Testis (tissue), 3 donors: ENCODE measurements around the gene STAG1. TPM values are rescaled to one million over a fixed set of nuclear protein-coding genes. Genes with fewer than 3 reads are reported as not detected.

Experiments used
- DNase-seq: peaks from one replicate; pipeline ENCODE4 v3.0.0-alpha.2; 2019
- H3K27ac ChIP-seq, 2 donors: fragments of 200-600 bp; sonication (generic); one replicate each; pipeline ENCODE4 v1.5.1; 2019
- H3K27me3 ChIP-seq: fragments of 200-600 bp; sonication (generic); one replicate; pipeline ENCODE4 v1.5.1; 2019
- H3K36me3 ChIP-seq: fragments of 200-600 bp; sonication (generic); one replicate; pipeline ENCODE4 v1.5.1; 2017; ENCODE audit warnings: low read depth; ENCODE audit errors: missing control alignments
- H3K4me1 ChIP-seq: fragments of 200-600 bp; sonication (generic); one replicate; pipeline ENCODE4 v1.5.1; 2019
- H3K4me3 ChIP-seq, 2 donors: fragments of 200-600 bp; sonication (generic); one replicate each; pipeline ENCODE4 v1.5.1; 2017 to 2019
- H3K9me3 ChIP-seq: fragments of 200-600 bp; sonication (generic); one replicate; pipeline ENCODE4 v1.5.1; 2017
- CTCF ChIP-seq, 3 experiments: fragments of 450-650 bp in 2 of 3; fragments of 200-600 bp in 1 of 3; sonication (generic) in 1 of 3; IDR thresholded peaks; one replicate each; pipeline ENCODE4 v1.5.1; 2016 to 2019; ENCODE audit warnings: antibody characterized with exemption in 3 of 3, mild to moderate bottlenecking in 2 of 3, moderate library complexity in 1 of 3
- POLR2A ChIP-seq: fragments of 450-650 bp; IDR thresholded peaks from one replicate; pipeline ENCODE4 v1.6.1; 2017; ENCODE audit warnings: antibody characterized with exemption, mild to moderate bottlenecking, moderate library complexity
- WGBS, 2 donors: methylation state at CpG; one replicate each; pipeline ENCODE4 v1.1.5; 2018; 5-methylcytosine and 5-hydroxymethylcytosine counted together
- intact Hi-C: fragments of 100-400 bp; cut with DNase I; formaldehyde crosslinking; loops from one replicate; pipeline ENCODE4 v1.15.1; 2023; ENCODE audit warnings: low total_unique reads
- polyA plus RNA-seq: library from polyadenylated mRNA; stranded (reverse); fragments of 350-450 nt; fragmentation: Illumina TruSeq; extraction: RNeasy Lipid Tissue Mini Kit (QIAGEN cat#74804); gene quantifications from one replicate; pipeline ENCODE4 v1.2.3, GENCODE V29; 2014; ENCODE audit warnings: low read depth, low replicate concordance; ENCODE audit not compliant: insufficient read depth
- total RNA-seq, 2 donors: library from RNA; depleted of rRNA; stranded (reverse); fragments of >200 nt; gene quantifications; one replicate each; pipeline ENCODE4 v1.2.3, GENCODE V29; 2016

Gene STAG1
- total and polyA plus RNA-seq, 3 donors from 2014 or later = 14.3 to 45.3 (median 40.2) TPM

DNA sequence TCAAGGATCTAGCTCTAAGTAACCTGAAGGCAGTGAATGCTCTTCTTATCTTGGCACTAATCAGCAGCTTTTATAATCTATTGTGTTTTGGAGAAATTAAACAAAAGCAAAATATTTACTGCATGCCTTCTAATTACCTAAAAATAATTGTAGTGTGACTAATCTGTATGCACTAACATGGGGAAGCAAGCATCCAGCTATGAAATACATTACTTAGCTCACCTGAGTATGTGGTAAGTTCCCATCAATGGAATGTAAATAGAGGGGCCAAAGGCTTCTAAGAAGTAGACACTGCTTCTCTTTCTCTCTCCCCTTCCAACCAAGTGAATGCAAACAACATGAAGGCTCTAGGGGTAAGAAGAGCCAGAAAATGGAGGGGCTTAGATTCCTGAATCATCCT lies 165.6 kb downstream of the STAG1 start:
- Histone ChIP-seq H3K27me3 (no peaks in the 10 kb centered on the region), H3K4me3 (no peak overlapping the region), H3K36me3 (no peaks in the 10 kb centered on the region), H3K27ac (no peak overlapping the region), H3K4me1 (no peaks in the 10 kb centered on the region), H3K9me3 (no peaks in the 10 kb centered on the region)
- no peak for DNase-seq
- no peak for TF ChIP-seq CTCF (IDR thresholded peaks at IDR 0.05)
- no peak for TF ChIP-seq POLR2A
- intact Hi-C loops = no loop called here

- TF ChIP-seq CTCF (IDR thresholded peaks at IDR 0.05) (no peak), POLR2A (no peak)
- no peaks in the 10 kb centered on the region for H3K27me3 ChIP-seq
- no peak overlapping the region for H3K27ac ChIP-seq
- intact Hi-C loops = no loop called here
- DNase-seq = no peak
- H3K4me1 ChIP-seq = no peaks in the 10 kb centered on the region
- H3K9me3 ChIP-seq = no peaks in the 10 kb centered on the region
- no peaks in the 10 kb centered on the region for H3K36me3 ChIP-seq
- H3K4me3 ChIP-seq = no peak overlapping the region
Measured at GRCh38 chr3:136584728-136585127, 167.4 kb downstream of the STAG1 start.

DNA sequence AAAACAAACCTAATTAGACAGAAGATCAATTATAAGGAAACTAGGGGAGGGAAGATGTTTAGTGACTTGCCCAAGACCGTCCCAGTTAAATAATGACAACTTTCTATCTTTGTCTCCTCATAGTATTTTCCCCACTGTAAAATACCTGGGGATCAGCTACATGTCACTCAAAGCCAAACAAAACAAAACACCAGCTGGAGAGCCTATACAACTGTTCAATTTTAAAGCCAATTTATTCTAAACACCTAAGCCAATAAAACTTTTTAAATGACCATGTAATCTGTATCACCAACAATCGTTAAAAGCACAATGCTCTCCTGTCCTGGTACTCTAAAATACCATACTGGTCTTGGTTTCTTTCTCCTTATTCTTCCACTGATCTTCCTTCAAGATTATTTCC lies 168.4 kb downstream of the STAG1 start:
- no peaks in the 10 kb centered on the region for H3K27me3 ChIP-seq
- H3K27ac ChIP-seq = no peak overlapping the region
- no peaks in the 10 kb centered on the region for H3K36me3 ChIP-seq
- 75 to 77% methylated on average over 2 of the region's 2 CpGs for WGBS, 2 donors
- no peaks in the 10 kb centered on the region for H3K9me3 ChIP-seq
- no peaks in the 10 kb centered on the region for H3K4me1 ChIP-seq
- no peak for TF ChIP-seq POLR2A
- H3K4me3 ChIP-seq = no peak overlapping the region
- DNase-seq = no peak
- intact Hi-C loops = no loop called here

DNA sequence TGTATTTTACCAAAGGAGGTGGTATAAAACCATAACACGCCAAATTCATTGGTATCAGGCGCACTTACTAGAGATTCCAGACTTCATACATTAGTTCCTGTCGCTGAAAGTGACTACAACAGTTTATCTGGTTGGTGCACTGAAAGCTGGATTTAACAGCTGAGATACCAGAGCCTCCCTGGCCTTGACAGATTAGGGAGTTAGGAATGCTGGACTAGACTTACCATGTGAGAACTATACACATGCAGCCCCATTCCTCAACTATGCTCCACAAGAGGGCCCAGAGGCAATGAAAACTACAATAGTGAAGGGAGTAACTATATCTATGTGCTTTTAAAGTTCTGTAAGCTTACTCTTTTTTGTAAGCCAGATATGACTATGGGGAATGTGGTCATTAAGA lies 174.4 kb downstream of the STAG1 start:
- Histone ChIP-seq H3K9me3 (no peaks in the 10 kb centered on the region), H3K27ac (no peak overlapping the region), H3K27me3 (no peaks in the 10 kb centered on the region), H3K4me1 (no peaks in the 10 kb centered on the region), H3K4me3 (no peak overlapping the region), H3K36me3 (no peaks in the 10 kb centered on the region)
- TF ChIP-seq POLR2A (no peak), CTCF (IDR thresholded peaks at IDR 0.05) (no peak)
- DNase-seq = no peak
- WGBS, 2 donors = 85 to 91% methylated on average over 3 of the region's 3 CpGs
- intact Hi-C loops = no loop called here

- DNase-seq = no peak
- no peaks in the 10 kb centered on the region for H3K9me3 ChIP-seq
- H3K4me3 ChIP-seq = no peak overlapping the region
- intact Hi-C loops = no loop called here
- H3K36me3 ChIP-seq = no peaks in the 10 kb centered on the region
- 71 to 80% methylated on average over 6 of the region's 6 CpGs for WGBS, 2 donors
- H3K27ac ChIP-seq = no peak overlapping the region
- H3K4me1 ChIP-seq = no peaks in the 10 kb centered on the region
- no peaks in the 10 kb centered on the region for H3K27me3 ChIP-seq
- no peak for TF ChIP-seq CTCF (IDR thresholded peaks at IDR 0.05)
Measured at GRCh38 chr3:136576279-136577009, 175.7 kb downstream of the STAG1 start.
